Activated T-cell treated with anti-CD3 and anti-CD28 coated beads, Interleukin-2, amount 50 U/mL, for 72 hours (primary cell): ENCODE results near the gene CABCOCO1. TPM values are rescaled to one million over a fixed set of nuclear protein-coding genes. Genes with fewer than 3 reads are reported as not detected.
"Not testable (repeated sequence)": the region's sequence is repeated elsewhere in the genome, so short reads cannot be mapped to it uniquely, and the experiment has no call there.

Experiments
- ATAC-seq, 2 donors: fragments of 150-1000 bp; cut with Tn5 transposase; replicated peaks in 1 of 2; 2 replicates each; pipeline ENCODE4 v1.10.0; 2021; ENCODE audit warnings: moderate library complexity in 2 of 2, mild to moderate bottlenecking in 1 of 2
- DNase-seq, 2 donors: peaks; one replicate each; pipeline ENCODE4 v3.0.0; 2021 to 2022; ENCODE audit warnings: mixed read lengths in 1 of 2
- H3K27ac Mint-ChIP-seq: one replicate; pipeline ENCODE4 v1.8.0; 2022; ENCODE audit warnings: mild to moderate bottlenecking, moderate library complexity, mixed read lengths
- H3K27me3 Mint-ChIP-seq: one replicate; pipeline ENCODE4 v1.8.0; 2022; ENCODE audit warnings: low read depth, mixed read lengths
- H3K36me3 Mint-ChIP-seq, 2 donors: one replicate each; pipeline ENCODE4 v1.8.0; 2022; ENCODE audit warnings: mixed read lengths in 2 of 2, mild to moderate bottlenecking in 1 of 2; ENCODE audit not compliant: insufficient read depth in 2 of 2
- H3K4me1 Mint-ChIP-seq: one replicate; pipeline ENCODE4 v1.8.0; 2022; ENCODE audit warnings: low read depth, mixed read lengths
- H3K4me3 Mint-ChIP-seq, 2 donors: one replicate each; pipeline ENCODE4 v1.8.0; 2022; ENCODE audit warnings: mild to moderate bottlenecking in 2 of 2, mixed read lengths in 2 of 2, moderate library complexity in 2 of 2
- H3K9me3 Mint-ChIP-seq, 2 donors: one replicate each; pipeline ENCODE4 v1.8.0; 2022; ENCODE audit warnings: mixed read lengths in 2 of 2
- total RNA-seq, 2 donors: library from RNA; stranded (reverse); gene quantifications; one replicate each; pipeline ENCODE4 v1.2.3, GENCODE V29; 2022

Gene CABCOCO1
- total RNA-seq, 2 donors from 2014 or later = not detected

GRCh38 chr10:61702584-61702983, 39.9 kb downstream of the CABCOCO1 start:
- no peaks in the 10 kb centered on the region for H3K4me1 Mint-ChIP-seq
- H3K27me3 Mint-ChIP-seq = peaks cover 6% of the 10 kb centered on the region
- ATAC-seq = no peak
- DNase-seq = no peak
- no peaks in the 10 kb centered on the region for H3K36me3 Mint-ChIP-seq
- H3K27ac Mint-ChIP-seq = no peak overlapping the region
- H3K4me3 Mint-ChIP-seq = no peak overlapping the region
- no peaks in the 10 kb centered on the region for H3K9me3 Mint-ChIP-seq

- no peaks in the 10 kb centered on the region for H3K36me3 Mint-ChIP-seq
- no peaks in the 10 kb centered on the region for H3K9me3 Mint-ChIP-seq
- DNase-seq (no peak), ATAC-seq (no peak)
- H3K4me3 Mint-ChIP-seq = no peak overlapping the region
- no peaks in the 10 kb centered on the region for H3K4me1 Mint-ChIP-seq
- peaks cover 14% of the 10 kb centered on the region for H3K27me3 Mint-ChIP-seq
- peak overlapping the region; percentile 45 for H3K27ac Mint-ChIP-seq
Measured at GRCh38 chr10:61705022-61705613, 42.4 kb downstream of the CABCOCO1 start.

GRCh38 chr10:61708846-61709245, 46.1 kb downstream of the CABCOCO1 start:
- no peaks in the 10 kb centered on the region for H3K4me1 Mint-ChIP-seq
- no peak overlapping the region for H3K27ac Mint-ChIP-seq
- DNase-seq (no peak), ATAC-seq (no peak)
- H3K9me3 Mint-ChIP-seq = peaks cover 0 to 2% of the 10 kb centered on the region in 2 donors
- peaks cover 14% of the 10 kb centered on the region for H3K27me3 Mint-ChIP-seq
- H3K36me3 Mint-ChIP-seq = no peaks in the 10 kb centered on the region
- no peak overlapping the region for H3K4me3 Mint-ChIP-seq

- not testable (repeated sequence) for H3K9me3 Mint-ChIP-seq, DNase-seq, H3K36me3 Mint-ChIP-seq, H3K27ac Mint-ChIP-seq, H3K4me3 Mint-ChIP-seq, H3K4me1 Mint-ChIP-seq, H3K27me3 Mint-ChIP-seq, ATAC-seq
Measured at GRCh38 chr10:61712105-61712504, 49.4 kb downstream of the CABCOCO1 start.

GRCh38 chr10:61719475-61719874, 56.7 kb downstream of the CABCOCO1 start:
- DNase-seq, H3K4me3 Mint-ChIP-seq, H3K4me1 Mint-ChIP-seq, ATAC-seq, H3K27me3 Mint-ChIP-seq, H3K9me3 Mint-ChIP-seq, H3K36me3 Mint-ChIP-seq, H3K27ac Mint-ChIP-seq: not testable (repeated sequence)

- DNase-seq (no peak), ATAC-seq (no peak)
- Mint-ChIP-seq H3K27ac (no peak overlapping the region), H3K4me1 (no peaks in the 10 kb centered on the region), H3K4me3 (no peak overlapping the region), H3K36me3 (peaks cover 0 to 1% of the 10 kb centered on the region in 2 donors), H3K9me3 (no peaks in the 10 kb centered on the region), H3K27me3 (no peaks in the 10 kb centered on the region)
Measured at GRCh38 chr10:61719906-61720305, 57.2 kb downstream of the CABCOCO1 start.

GRCh38 chr10:61721431-61721830, 58.7 kb downstream of the CABCOCO1 start:
- Mint-ChIP-seq H3K27ac (no peak overlapping the region), H3K4me1 (no peaks in the 10 kb centered on the region), H3K36me3 (peaks cover 0 to 1% of the 10 kb centered on the region in 2 donors), H3K27me3 (no peaks in the 10 kb centered on the region), H3K4me3 (no peak overlapping the region), H3K9me3 (no peaks in the 10 kb centered on the region)
- ATAC-seq (no peak), DNase-seq (no peak)

GRCh38 chr10:61725221-61725620, 62.5 kb downstream of the CABCOCO1 start:
- H3K27ac Mint-ChIP-seq = not testable (repeated sequence)

GRCh38 chr10:61729596-61729995, 66.9 kb downstream of the CABCOCO1 start:
- Mint-ChIP-seq H3K9me3 (no peaks in the 10 kb centered on the region), H3K4me1 (no peaks in the 10 kb centered on the region), H3K36me3 (no peaks in the 10 kb centered on the region), H3K27ac (no peak overlapping the region), H3K27me3 (peaks cover 37% of the 10 kb centered on the region), H3K4me3 (no peak overlapping the region)
- DNase-seq (no peak), ATAC-seq (no peak)

More at GRCh38 chr10:61725221-61725620, 62.5 kb downstream of the CABCOCO1 start:
- H3K9me3 Mint-ChIP-seq, H3K36me3 Mint-ChIP-seq, ATAC-seq, DNase-seq, H3K4me3 Mint-ChIP-seq, H3K4me1 Mint-ChIP-seq: not testable (repeated sequence)
- H3K27me3 Mint-ChIP-seq = peaks cover 20% of the 10 kb centered on the region

GRCh38 chr10:61730671-61731070, 67.9 kb downstream of the CABCOCO1 start:
- Mint-ChIP-seq H3K36me3 (no peaks in the 10 kb centered on the region), H3K4me1 (no peaks in the 10 kb centered on the region), H3K27ac (no peak overlapping the region), H3K27me3 (peaks cover 48% of the 10 kb centered on the region), H3K4me3 (no peak overlapping the region), H3K9me3 (no peaks in the 10 kb centered on the region)
- no peak for DNase-seq
- no peak for ATAC-seq

GRCh38 chr10:61731638-61732037, 68.9 kb downstream of the CABCOCO1 start:
- Mint-ChIP-seq H3K4me3 (no peak overlapping the region), H3K27me3 (peaks cover 57% of the 10 kb centered on the region), H3K27ac (no peak overlapping the region), H3K9me3 (no peaks in the 10 kb centered on the region), H3K4me1 (no peaks in the 10 kb centered on the region), H3K36me3 (no peaks in the 10 kb centered on the region)
- no peak for DNase-seq
- no peak for ATAC-seq

- DNase-seq (no peak), ATAC-seq (no peak)
- H3K4me3 Mint-ChIP-seq = no peak overlapping the region
- peaks cover 0 to 2% of the 10 kb centered on the region in 2 donors for H3K36me3 Mint-ChIP-seq
- no peaks in the 10 kb centered on the region for H3K4me1 Mint-ChIP-seq
- H3K27me3 Mint-ChIP-seq = peaks cover 65% of the 10 kb centered on the region
- no peak overlapping the region for H3K27ac Mint-ChIP-seq
- peaks cover 3% of the 10 kb centered on the region in 2 donors for H3K9me3 Mint-ChIP-seq
Measured at GRCh38 chr10:61732629-61733278, 70.0 kb downstream of the CABCOCO1 start.

- ATAC-seq = no peak
- Mint-ChIP-seq H3K27ac (no peak overlapping the region), H3K9me3 (peaks cover 3% of the 10 kb centered on the region in 2 donors), H3K4me1 (no peaks in the 10 kb centered on the region), H3K27me3 (peaks cover 62% of the 10 kb centered on the region), H3K4me3 (no peak overlapping the region), H3K36me3 (peaks cover 0 to 2% of the 10 kb centered on the region in 2 donors)
- peak in 1 of 2 donors; percentile 7 for DNase-seq
Measured at GRCh38 chr10:61733358-61733940, 70.7 kb downstream of the CABCOCO1 start.
